ENCODE data around the gene ACAN.

ACAN gene

DNA sequence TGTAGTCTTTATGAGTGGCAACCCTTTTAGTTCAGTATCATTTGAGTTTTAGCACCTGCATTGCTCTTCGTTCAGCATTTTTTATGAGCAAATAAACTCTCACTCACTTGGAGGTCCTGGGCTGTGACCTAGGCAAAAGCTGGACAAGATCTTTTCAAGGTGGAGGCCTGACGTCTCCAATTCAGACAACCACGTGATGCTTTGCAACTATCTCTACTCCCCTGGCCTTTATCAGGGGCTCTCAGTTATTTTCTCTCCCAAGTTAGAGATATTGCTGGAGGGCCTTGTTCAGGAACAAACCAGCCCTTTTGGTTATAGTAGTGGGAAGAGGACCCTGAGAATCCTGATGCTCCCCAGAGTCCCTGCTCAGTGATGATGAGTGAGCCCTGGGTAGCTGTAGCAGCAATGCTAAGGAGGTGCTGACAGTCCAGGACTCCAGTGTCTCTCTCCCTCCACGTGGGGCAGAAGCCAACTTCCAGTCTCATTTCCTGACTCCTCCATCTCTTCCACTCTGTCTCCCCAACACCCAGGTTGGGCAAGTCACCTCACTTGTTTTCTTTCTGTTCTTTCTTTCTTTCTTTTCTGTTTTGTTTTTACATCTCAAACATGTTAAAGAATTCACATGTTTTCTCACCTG, 61.7 kb downstream of the ACAN start:
- Histone ChIP-seq H3K4me3 (replicated peaks; ENCODE audit: insufficient read depth, low read length) (no peak overlapping the region), H3K27me3 (ENCODE audit: insufficient read depth, poor library complexity, severe bottlenecking) (no peaks in the 10 kb centered on the region), H3K27ac (replicated peaks) (no peak overlapping the region)
- TF ChIP-seq POLR2AphosphoS5 (IDR thresholded peaks at IDR 0.05; ENCODE audit: low read depth) (no peak), GABPA (IDR thresholded peaks at IDR 0.05; ENCODE audit: low read depth) (no peak), SPI1 (IDR thresholded peaks at IDR 0.05; ENCODE audit: borderline replicate concordance, low read depth) (no peak)
- TF ChIP-seq, protein P1, sequence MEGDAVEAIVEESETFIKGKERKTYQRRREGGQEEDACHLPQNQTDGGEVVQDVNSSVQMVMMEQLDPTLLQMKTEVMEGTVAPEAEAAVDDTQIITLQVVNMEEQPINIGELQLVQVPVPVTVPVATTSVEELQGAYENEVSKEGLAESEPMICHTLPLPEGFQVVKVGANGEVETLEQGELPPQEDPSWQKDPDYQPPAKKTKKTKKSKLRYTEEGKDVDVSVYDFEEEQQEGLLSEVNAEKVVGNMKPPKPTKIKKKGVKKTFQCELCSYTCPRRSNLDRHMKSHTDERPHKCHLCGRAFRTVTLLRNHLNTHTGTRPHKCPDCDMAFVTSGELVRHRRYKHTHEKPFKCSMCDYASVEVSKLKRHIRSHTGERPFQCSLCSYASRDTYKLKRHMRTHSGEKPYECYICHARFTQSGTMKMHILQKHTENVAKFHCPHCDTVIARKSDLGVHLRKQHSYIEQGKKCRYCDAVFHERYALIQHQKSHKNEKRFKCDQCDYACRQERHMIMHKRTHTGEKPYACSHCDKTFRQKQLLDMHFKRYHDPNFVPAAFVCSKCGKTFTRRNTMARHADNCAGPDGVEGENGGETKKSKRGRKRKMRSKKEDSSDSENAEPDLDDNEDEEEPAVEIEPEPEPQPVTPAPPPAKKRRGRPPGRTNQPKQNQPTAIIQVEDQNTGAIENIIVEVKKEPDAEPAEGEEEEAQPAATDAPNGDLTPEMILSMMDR (IDR thresholded peaks at IDR 0.05; ENCODE audit: insufficient read depth, low read length): no peak
- TF ChIP-seq, protein P2, sequence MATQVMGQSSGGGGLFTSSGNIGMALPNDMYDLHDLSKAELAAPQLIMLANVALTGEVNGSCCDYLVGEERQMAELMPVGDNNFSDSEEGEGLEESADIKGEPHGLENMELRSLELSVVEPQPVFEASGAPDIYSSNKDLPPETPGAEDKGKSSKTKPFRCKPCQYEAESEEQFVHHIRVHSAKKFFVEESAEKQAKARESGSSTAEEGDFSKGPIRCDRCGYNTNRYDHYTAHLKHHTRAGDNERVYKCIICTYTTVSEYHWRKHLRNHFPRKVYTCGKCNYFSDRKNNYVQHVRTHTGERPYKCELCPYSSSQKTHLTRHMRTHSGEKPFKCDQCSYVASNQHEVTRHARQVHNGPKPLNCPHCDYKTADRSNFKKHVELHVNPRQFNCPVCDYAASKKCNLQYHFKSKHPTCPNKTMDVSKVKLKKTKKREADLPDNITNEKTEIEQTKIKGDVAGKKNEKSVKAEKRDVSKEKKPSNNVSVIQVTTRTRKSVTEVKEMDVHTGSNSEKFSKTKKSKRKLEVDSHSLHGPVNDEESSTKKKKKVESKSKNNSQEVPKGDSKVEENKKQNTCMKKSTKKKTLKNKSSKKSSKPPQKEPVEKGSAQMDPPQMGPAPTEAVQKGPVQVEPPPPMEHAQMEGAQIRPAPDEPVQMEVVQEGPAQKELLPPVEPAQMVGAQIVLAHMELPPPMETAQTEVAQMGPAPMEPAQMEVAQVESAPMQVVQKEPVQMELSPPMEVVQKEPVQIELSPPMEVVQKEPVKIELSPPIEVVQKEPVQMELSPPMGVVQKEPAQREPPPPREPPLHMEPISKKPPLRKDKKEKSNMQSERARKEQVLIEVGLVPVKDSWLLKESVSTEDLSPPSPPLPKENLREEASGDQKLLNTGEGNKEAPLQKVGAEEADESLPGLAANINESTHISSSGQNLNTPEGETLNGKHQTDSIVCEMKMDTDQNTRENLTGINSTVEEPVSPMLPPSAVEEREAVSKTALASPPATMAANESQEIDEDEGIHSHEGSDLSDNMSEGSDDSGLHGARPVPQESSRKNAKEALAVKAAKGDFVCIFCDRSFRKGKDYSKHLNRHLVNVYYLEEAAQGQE (IDR thresholded peaks at IDR 0.05; ENCODE audit: insufficient replicate concordance, low read depth): no peak
- no peak for DNase-seq (ENCODE audit: low read depth in 1 of 2, low spot score in 1 of 2)

DNA sequence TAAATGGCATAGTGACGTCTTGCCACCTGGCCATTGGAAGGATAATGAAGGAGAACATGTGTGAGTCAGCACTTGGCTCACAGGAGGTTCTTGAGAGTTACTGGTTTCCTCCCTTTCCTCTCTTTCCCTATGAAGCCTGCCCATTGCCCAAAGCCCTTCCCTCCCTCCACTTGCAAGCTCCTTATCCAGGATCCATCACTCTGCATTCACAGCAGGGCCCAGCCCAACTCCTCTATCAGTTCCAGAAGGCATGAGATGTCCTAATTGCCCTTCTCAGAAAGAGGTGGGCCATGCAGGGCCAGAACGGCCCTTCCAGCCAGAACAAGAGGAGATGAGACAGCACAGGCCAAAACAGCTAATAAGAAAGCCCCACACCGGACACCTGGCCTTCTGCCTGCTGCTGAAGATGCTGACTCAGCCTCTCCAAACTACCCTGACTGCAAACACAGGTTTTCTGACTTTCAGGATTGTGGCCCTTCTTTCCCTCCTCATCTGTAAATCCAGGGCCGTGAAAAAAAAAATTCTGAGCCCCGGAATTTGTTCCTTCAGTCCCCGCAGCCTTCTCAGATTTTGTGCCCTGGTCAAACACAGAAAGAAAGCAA, 62.4 kb downstream of the ACAN start:
- H3K4me3 ChIP-seq (replicated peaks; ENCODE audit: insufficient read depth, low read length): no peak overlapping the region
- DNase-seq (ENCODE audit: low read depth in 1 of 2, low spot score in 1 of 2): no peak
- no peaks in the 10 kb centered on the region for H3K27me3 ChIP-seq (ENCODE audit: insufficient read depth, poor library complexity, severe bottlenecking)
- H3K27ac ChIP-seq (replicated peaks): no peak overlapping the region
- TF ChIP-seq, protein P1 (IDR thresholded peaks at IDR 0.05; ENCODE audit: insufficient read depth, low read length): no peak
- TF ChIP-seq SPI1 (IDR thresholded peaks at IDR 0.05; ENCODE audit: borderline replicate concordance, low read depth) (no peak), GABPA (IDR thresholded peaks at IDR 0.05; ENCODE audit: low read depth) (no peak), POLR2AphosphoS5 (IDR thresholded peaks at IDR 0.05; ENCODE audit: low read depth) (no peak)
- TF ChIP-seq, protein P2 (IDR thresholded peaks at IDR 0.05; ENCODE audit: insufficient replicate concordance, low read depth): no peak

DNA sequence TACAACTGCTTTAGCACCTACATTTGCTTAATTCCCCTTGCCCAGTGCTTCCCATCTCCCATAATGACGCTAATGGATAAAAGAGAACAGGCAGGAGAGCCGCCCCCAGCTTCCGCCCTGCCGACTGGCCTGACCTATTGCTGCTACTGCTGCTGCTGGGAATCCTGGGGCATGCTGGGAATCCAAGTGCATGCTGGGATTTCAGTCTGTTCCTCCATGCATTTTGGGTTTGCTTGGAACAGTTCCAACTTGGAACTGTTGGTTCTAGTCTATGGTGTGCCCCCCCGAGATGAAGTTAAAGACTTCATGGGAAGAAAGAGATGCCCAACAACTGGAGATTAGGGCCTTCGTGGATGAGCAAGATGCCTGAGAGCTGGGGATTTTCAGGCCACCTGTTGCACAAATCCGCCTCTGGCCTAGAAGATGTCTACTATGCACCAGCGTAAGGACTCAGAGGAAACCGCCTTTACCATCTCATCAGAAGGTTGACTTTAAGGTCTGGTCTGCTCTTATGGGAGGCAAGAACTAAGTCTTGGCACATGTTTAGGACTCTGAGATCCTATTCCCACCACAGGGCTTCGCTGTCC, 63.2 kb downstream of the ACAN start:
- TF ChIP-seq POLR2AphosphoS5 (IDR thresholded peaks at IDR 0.05; ENCODE audit: low read depth) (no peak), SPI1 (IDR thresholded peaks at IDR 0.05; ENCODE audit: borderline replicate concordance, low read depth) (no peak), GABPA (IDR thresholded peaks at IDR 0.05; ENCODE audit: low read depth) (no peak)
- TF ChIP-seq, protein P2 (IDR thresholded peaks at IDR 0.05; ENCODE audit: insufficient replicate concordance, low read depth): no peak
- TF ChIP-seq, protein P1 (IDR thresholded peaks at IDR 0.05; ENCODE audit: insufficient read depth, low read length): no peak
- no peak overlapping the region for H3K4me3 ChIP-seq (replicated peaks; ENCODE audit: insufficient read depth, low read length)
- DNase-seq (ENCODE audit: low read depth in 1 of 2, low spot score in 1 of 2): no peak
- H3K27me3 ChIP-seq (ENCODE audit: insufficient read depth, poor library complexity, severe bottlenecking): no peaks in the 10 kb centered on the region
- no peak overlapping the region for H3K27ac ChIP-seq (replicated peaks)
